ENCODE data around the gene PTPRN2.

- TF ChIP-seq POLR2AphosphoS5 (IDR thresholded peaks at IDR 0.05; ENCODE audit: low read depth, low read length) (no peak), SP1 (IDR thresholded peaks at IDR 0.05; ENCODE audit: low read depth) (no peak), RAD21 (IDR thresholded peaks at IDR 0.05; ENCODE audit: low read depth) (no peak)
Measured at GRCh38 chr7:157599491-157599890, 988.1 kb downstream of the PTPRN2 start.
